GM23338 (cell line): ENCODE results near the gene LRSAM1. TPM values are rescaled to one million over a fixed set of nuclear protein-coding genes. Genes with fewer than 3 reads are reported as not detected.

Experiments used
- ATAC-seq: fragments of 200-7000 bp; cut with Tn5 transposase; 3 replicates; pipeline ENCODE4 v1.9.1; 2020
- DNase-seq: peaks from one replicate; pipeline ENCODE4 v3.0.0-alpha.2; 2015; ENCODE audit warnings: low spot score
- H2AFZ ChIP-seq: fragments of 200-600 bp; sonication (generic); 2 replicates; pipeline ENCODE4 v1.8.0; 2016; ENCODE audit warnings: antibody characterized with exemption, mild to moderate bottlenecking, moderate library complexity
- H3F3A ChIP-seq: fragments of 200-600 bp; sonication (generic); replicated peaks from 2 replicates; pipeline ENCODE4 v1.8.0; 2017; ENCODE audit warnings: antibody characterized with exemption, mixed run types, low read depth
- H3K27ac ChIP-seq: fragments of 200-600 bp; sonication (generic); 2 replicates; pipeline ENCODE4 v1.6.1; 2016; ENCODE audit warnings: low read depth
- H3K27me3 ChIP-seq: fragments of 200-600 bp; sonication (generic); 2 replicates; pipeline ENCODE4 v1.8.0; 2016; ENCODE audit warnings: mild to moderate bottlenecking, mixed run types, moderate library complexity; ENCODE audit not compliant: insufficient read depth
- H3K36me3 ChIP-seq: fragments of 200-600 bp; sonication (generic); 2 replicates; pipeline ENCODE4 v1.8.0; 2016; ENCODE audit warnings: mild to moderate bottlenecking; ENCODE audit not compliant: insufficient read depth
- H3K4me1 ChIP-seq: fragments of 200-600 bp; sonication (generic); 2 replicates; pipeline ENCODE4 v1.8.0; 2016; ENCODE audit warnings: mild to moderate bottlenecking, moderate library complexity; ENCODE audit not compliant: insufficient read depth
- H3K4me2 ChIP-seq: fragments of 200-600 bp; sonication (generic); 2 replicates; pipeline ENCODE4 v1.7.1; 2017; ENCODE audit warnings: mixed run types
- H3K4me3 ChIP-seq: fragments of 200-600 bp; sonication (generic); 2 replicates; pipeline ENCODE4 v1.6.1; 2016; ENCODE audit warnings: mixed run types
- H3K79me2 ChIP-seq: fragments of 200-600 bp; sonication (generic); replicated peaks from 2 replicates; pipeline ENCODE4 v1.8.0; 2017; ENCODE audit warnings: mild to moderate bottlenecking; ENCODE audit not compliant: insufficient read depth
- H3K9me2 ChIP-seq: fragments of 200-600 bp; sonication (generic); 2 replicates; pipeline ENCODE4 v1.8.0; 2017; ENCODE audit not compliant: insufficient read depth
- H4K20me1 ChIP-seq: fragments of 200-600 bp; sonication (generic); replicated peaks from 2 replicates; pipeline ENCODE4 v1.8.0; 2017; ENCODE audit warnings: mild to moderate bottlenecking; ENCODE audit not compliant: insufficient read depth
- H3K27ac Mint-ChIP-seq: 2 replicates; pipeline ENCODE4 v1.8.0; 2020; ENCODE audit warnings: inconsistent platforms, mild to moderate bottlenecking, moderate library complexity, mixed read lengths
- H3K27me3 Mint-ChIP-seq: 3 replicates; pipeline ENCODE4 v1.8.0; 2022; ENCODE audit warnings: low read depth, mild to moderate bottlenecking, moderate library complexity, mixed read lengths, inconsistent platforms; ENCODE audit not compliant: insufficient read depth, poor library complexity
- H3K36me3 Mint-ChIP-seq: 3 replicates; pipeline ENCODE4 v1.8.0; 2021; ENCODE audit warnings: low read depth, mild to moderate bottlenecking, inconsistent platforms, moderate library complexity, mixed read lengths
- H3K4me1 Mint-ChIP-seq: 3 replicates; pipeline ENCODE4 v1.8.0; 2020; ENCODE audit warnings: mild to moderate bottlenecking, inconsistent platforms, mixed read lengths
- H3K4me3 Mint-ChIP-seq: 3 replicates; pipeline ENCODE4 v1.8.0; 2021; ENCODE audit warnings: moderate library complexity, mild to moderate bottlenecking, inconsistent platforms, mixed read lengths
- H3K9me3 Mint-ChIP-seq: 3 replicates; pipeline ENCODE4 v1.8.0; 2020; ENCODE audit warnings: moderate library complexity, mild to moderate bottlenecking, inconsistent platforms, mixed read lengths
- CTCF ChIP-seq, 2 experiments: fragments of 200-600 bp in 1 of 2; sonication (generic) in 1 of 2; conservative IDR thresholded peaks; 2 replicates each; pipeline versions ENCODE4 v1.5.1 to v1.6.1; 2016 to 2017; ENCODE audit warnings: antibody characterized with exemption in 2 of 2, low read depth in 2 of 2, mild to moderate bottlenecking in 2 of 2, moderate library complexity in 1 of 2
- EZH2phosphoT487 ChIP-seq: fragments of 200-600 bp; sonication (generic); IDR thresholded peaks from one replicate; pipeline ENCODE4 v1.8.1; 2018; ENCODE audit warnings: antibody characterized with exemption; ENCODE audit not compliant: unreplicated experiment
- JUNB ChIP-seq: IDR thresholded peaks from one replicate; pipeline ENCODE4 v1.6.1; 2016; ENCODE audit warnings: antibody characterized with exemption; ENCODE audit not compliant: unreplicated experiment
- NANOG ChIP-seq: IDR thresholded peaks from 2 replicates; pipeline ENCODE4 v1.6.1; 2016; ENCODE audit warnings: antibody characterized with exemption, borderline replicate concordance
- POLR2AphosphoS5 ChIP-seq: IDR thresholded peaks from 2 replicates; pipeline ENCODE4 v1.6.1; 2016; ENCODE audit warnings: antibody characterized with exemption, low read depth
- ZNF114 ChIP-seq: fragments of 250-450 bp; sonication (Bioruptor Pico); IDR thresholded peaks from 2 replicates; pipeline ENCODE4 v1.5.0; 2020; ENCODE audit warnings: mild to moderate bottlenecking, moderate library complexity
- ZNF462 ChIP-seq: fragments of 250-450 bp; sonication (Bioruptor Pico); IDR thresholded peaks from 2 replicates; pipeline ENCODE4 v1.5.0; 2020; ENCODE audit warnings: mild to moderate bottlenecking, moderate library complexity
- polyA plus RNA-seq: library from polyadenylated mRNA; unstranded; fragments of >200 nt; fragmentation: Nextera tagmentation; extraction: Ambion mirVana; gene quantifications from 2 replicates; pipeline ENCODE4 v1.2.1, GENCODE V29; 2016
- total RNA-seq: library from RNA; depleted of rRNA; stranded (reverse); fragments of >200 nt; shearing (Covaris generic); gene quantifications from 2 replicates; pipeline ENCODE4 v1.2.3, GENCODE V29; 2014

Gene LRSAM1
- total and polyA plus RNA-seq, 2 experiments from 2014 or later, result 12.8 to 21.9 TPM

DNA sequence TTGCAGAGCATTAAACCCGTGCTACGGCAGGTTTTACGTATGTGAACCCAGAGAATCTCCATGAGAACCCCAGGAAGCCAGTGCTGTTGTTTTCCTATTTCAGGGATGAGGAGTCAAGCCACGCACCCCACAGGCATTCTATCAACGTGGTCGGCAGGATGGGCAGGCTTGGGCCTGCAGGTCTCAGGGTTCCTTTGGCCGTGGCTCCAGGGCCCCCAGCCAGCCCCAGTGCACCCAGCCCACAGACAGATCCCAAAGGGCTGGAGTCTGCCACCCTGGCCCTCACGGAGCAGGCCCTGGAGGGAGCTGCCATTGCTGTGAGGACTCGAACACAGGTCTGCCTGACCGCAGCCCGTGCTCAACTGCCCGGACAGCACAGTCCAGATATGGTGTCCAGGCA is 83.6 kb downstream of the LRSAM1 start (continued):
- no peak for TF ChIP-seq ZNF462 (CRISPR knock-in tag)
- TF ChIP-seq ZNF114 (CRISPR knock-in tag), result no peak
- no peak for TF ChIP-seq EZH2phosphoT487
- TF ChIP-seq POLR2AphosphoS5, result no peak
- TF ChIP-seq CTCF (conservative IDR thresholded peaks at IDR 0.05; ENCODE audit: low read depth in 2 of 2), result no peak

DNA sequence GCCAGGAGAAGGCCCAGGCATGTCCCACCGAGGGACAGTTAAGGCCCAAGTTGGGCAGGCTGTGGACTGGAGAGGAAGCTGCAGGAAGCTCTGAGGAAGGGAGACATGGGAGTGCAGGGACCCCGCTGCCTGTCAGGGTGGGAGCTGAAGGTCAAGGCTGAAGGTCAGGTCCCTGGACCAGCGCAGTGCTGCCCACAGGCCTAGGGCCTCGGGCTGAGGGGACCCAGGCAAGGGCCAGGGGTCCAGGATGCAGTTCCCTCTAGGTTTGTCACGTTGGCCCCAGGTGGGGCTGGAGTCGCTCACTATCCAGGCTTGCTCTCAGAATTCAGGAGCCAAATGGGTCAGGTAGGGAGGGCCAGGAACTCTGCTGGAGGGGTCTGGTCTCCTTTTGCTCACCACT is 84.1 kb downstream of the LRSAM1 start:
- no peaks in the 10 kb centered on the region for H3K36me3 ChIP-seq
- H3K4me2 ChIP-seq, result no peak overlapping the region
- Mint-ChIP-seq H3K27me3 (peaks cover 11% of the 10 kb centered on the region), H3K9me3 (no peaks in the 10 kb centered on the region), H3K4me1 (peaks cover 32% of the 10 kb centered on the region), H3K27ac (peak overlapping the region; percentile 67; the same call in 1 of the 2 replicates), H3K4me3 (no peak overlapping the region), H3K36me3 (peaks cover 5% of the 10 kb centered on the region; the same call in 2 of the 3 replicates)
- DNase-seq (no peak), ATAC-seq (no peak)
- H3K4me3 ChIP-seq, result no peak overlapping the region
- H3K27ac ChIP-seq, result no peak overlapping the region; the same call in 1 of the 2 replicates
- H4K20me1 ChIP-seq, result no peaks in the 10 kb centered on the region; the same call in 1 of the 2 replicates
- H3K4me1 ChIP-seq, result peaks cover 22% of the 10 kb centered on the region
- H3F3A ChIP-seq, result no peaks in the 10 kb centered on the region
- H3K27me3 ChIP-seq, result no peaks in the 10 kb centered on the region
- H2AFZ ChIP-seq, result no peak overlapping the region
- H3K79me2 ChIP-seq, result peaks cover 16% of the 10 kb centered on the region
- no peaks in the 10 kb centered on the region for H3K9me2 ChIP-seq
- TF ChIP-seq CTCF (conservative IDR thresholded peaks at IDR 0.05; ENCODE audit: low read depth in 2 of 2) (no peak), JUNB (no peak), NANOG (no peak)
